Hepatocyte (in vitro differentiated cells): Measurements from ENCODE around the gene FBN1.

Experiments
- EZH2 ChIP-seq: fragments of 200-600 bp; sonication (generic); IDR thresholded peaks from 2 replicates; pipeline ENCODE4 v1.6.1; 2016; ENCODE audit warnings: antibody characterized with exemption, mild to moderate bottlenecking, borderline replicate concordance
- TF ChIP-seq, protein P1 (sequence below): fragments of 200-600 bp; sonication (generic); IDR thresholded peaks from 2 replicates; pipeline ENCODE4 v1.5.1; 2016; ENCODE audit warnings: antibody characterized with exemption, mild to moderate bottlenecking; ENCODE audit not compliant: poor library complexity

DNA sequence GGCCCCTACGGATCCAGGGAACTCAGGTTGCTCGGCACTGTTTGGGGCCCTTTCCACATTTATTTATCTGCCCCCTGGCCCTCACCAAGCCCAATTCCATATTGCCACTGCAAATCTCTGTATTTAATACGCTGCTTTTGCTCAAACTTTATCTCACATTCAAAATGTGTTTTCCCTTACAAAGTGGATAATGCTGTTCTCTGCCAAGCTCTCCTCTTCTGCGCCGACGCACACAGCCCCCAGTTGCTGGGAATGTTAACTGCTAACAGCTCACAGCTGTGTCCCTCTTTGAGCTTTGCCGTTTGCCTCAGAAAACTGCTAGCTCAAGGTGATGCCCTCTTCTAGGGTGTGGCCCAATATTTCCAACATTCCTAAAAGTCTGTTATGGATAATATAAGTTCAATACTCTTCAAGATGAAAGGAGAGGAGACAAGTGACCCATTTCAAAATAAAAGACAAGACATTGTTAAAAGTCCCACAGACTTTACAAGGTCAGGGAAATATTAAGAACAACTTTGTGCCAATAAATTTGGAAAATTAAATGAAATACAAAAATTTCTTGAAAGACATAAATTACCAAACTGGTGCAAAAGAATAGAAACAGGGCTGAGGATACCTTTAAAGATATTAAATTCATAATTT lies 12.6 kb upstream of the FBN1 start:
- TF ChIP-seq, protein P1, sequence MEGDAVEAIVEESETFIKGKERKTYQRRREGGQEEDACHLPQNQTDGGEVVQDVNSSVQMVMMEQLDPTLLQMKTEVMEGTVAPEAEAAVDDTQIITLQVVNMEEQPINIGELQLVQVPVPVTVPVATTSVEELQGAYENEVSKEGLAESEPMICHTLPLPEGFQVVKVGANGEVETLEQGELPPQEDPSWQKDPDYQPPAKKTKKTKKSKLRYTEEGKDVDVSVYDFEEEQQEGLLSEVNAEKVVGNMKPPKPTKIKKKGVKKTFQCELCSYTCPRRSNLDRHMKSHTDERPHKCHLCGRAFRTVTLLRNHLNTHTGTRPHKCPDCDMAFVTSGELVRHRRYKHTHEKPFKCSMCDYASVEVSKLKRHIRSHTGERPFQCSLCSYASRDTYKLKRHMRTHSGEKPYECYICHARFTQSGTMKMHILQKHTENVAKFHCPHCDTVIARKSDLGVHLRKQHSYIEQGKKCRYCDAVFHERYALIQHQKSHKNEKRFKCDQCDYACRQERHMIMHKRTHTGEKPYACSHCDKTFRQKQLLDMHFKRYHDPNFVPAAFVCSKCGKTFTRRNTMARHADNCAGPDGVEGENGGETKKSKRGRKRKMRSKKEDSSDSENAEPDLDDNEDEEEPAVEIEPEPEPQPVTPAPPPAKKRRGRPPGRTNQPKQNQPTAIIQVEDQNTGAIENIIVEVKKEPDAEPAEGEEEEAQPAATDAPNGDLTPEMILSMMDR: no peak
- no peak for TF ChIP-seq EZH2
